Right kidney (tissue), 1 donor: ENCODE data around the gene AKR1B15.

Experiments used
- DNase-seq: peaks from one replicate; pipeline ENCODE4 v3.0.0-alpha.2; 2016

Gene AKR1B15

DNA sequence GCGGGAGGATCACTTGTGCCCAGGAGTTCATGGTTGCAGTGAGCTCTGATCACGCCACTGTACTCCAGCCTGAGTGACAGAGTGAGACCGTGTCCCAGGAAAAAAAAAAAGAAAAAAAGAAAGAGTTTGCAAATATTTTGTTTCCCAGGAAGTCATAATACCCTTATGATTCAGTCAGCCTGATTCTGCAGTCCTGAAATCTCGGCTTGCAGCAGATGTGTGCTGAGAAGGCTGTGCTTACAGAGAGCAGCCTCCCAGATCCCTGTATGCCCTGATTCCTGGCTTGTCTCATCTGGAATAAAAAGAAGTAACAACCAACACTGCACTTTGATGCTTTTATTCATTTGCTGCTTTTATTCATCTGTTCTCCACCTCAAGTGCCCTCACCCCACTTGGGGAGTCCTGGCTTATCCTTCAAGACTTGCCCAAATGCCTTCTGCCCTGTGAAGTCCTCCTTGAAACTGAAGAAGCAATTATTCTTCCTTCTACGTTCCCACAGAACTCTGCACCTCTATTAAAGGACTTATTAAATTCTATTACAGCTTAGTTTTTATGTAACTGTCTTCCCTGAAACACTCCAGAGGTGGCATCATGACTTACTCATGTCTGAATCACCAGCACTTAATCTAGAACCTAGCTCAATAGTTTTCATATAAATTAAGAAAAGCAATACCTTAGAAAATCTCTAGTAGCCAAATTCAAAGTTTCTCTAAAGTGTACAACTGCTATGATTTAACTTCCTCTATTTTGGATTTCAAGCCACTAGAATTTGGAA lies 70.0 kb downstream of the AKR1B15 start:
- DNase-seq, result no peak

DNA sequence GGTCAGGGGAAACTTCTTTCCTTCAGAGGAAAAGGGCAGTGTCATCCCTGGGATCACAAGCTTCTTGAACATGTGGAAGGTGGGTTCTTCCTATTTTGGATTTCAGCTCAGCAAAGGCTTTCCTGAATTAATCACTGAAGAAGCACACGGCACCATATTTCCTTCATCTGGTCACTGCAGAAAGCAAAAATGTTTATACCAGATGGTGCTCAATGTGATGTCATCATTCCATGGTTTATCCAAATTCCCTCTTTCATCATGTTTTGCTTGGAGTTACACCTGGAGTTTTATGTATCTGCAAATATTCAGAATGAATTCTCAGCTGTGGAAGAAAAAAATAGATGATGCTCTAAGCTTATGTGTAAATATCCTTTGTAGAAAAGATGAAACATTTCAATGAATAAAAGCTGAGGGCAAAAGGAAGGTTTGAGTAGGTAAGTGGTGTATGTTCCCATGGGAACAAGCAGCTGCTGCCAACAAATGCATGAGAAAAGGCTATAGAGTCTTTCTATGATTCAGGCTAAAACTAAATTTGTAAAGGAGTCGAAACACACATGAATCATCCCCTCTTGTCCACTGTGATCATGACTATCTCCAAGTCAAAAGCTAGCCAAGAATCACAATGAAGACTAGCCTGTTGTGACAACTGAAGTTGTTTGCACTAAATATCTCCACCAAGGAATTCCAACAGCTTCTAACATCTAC lies 70.9 kb downstream of the AKR1B15 start:
- no peak for DNase-seq

DNA sequence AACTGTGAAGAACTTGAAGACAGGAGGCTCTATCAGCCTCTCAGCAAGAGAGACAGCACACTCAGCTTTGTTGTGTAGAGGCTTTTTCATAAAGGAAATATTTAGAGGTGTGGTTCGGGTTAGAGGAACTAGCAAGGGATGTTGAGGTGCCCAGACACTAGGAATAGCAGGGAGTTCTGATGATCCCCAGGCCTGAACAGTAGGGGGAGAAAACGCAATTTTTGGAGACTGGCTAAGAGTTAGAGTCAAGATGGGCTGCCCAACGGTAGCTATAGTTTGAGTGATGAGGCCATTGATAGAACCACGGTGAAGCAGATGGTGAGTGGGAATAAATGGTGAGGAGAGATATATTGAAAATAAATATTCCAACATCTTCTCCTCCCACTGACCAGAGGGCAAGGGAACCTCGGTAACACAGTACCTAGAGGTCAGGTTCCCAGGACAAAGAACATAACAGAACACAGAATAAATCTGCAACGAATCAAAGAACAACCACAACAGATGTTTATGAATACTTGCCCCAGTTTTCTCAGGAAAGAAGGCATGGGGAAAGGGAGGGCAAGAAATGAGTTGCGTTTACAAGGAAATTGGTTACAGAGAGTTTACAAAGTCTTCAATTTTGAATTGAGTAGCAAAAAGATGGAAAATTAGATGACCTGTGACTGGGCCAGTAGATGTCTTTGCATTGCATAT lies 73.5 kb downstream of the AKR1B15 start:
- no peak for DNase-seq

DNA sequence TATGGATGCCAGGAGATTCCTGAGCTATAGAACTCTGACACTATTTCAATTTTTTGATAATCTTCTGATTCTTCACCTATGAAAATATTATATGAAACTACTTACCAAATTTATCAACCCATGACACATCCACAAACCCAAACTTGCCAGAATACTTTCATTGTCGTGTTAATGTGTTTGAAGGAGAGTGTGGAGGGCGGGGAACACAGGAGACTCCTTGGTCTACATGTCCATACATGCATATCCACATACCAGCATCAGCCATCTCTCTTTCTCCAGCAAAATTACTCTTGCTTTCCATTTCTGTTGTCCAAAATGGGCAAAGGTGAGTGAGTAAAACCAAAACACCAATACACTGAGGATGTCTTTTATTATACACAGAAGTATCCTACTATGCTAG lies 74.3 kb downstream of the AKR1B15 start:
- no peak for DNase-seq

DNA sequence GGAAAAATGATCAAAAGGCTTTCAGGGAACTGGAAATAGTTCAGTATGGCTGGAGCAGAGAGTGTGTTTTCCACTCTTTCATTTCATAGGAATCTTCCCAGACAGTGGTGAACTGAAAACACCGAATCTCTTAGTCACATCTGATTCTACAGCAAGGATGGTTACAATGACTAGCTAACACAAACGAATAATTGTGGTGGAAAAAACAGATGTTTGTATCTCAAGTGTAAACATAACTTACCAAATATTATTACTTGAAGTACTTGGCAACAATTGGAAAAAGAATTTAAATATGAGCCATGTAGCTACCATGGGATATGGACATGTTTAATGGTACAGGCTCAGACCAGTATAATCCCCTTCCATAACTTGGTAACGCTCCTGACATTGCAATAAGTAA lies 76.6 kb downstream of the AKR1B15 start:
- DNase-seq, result no peak

DNA sequence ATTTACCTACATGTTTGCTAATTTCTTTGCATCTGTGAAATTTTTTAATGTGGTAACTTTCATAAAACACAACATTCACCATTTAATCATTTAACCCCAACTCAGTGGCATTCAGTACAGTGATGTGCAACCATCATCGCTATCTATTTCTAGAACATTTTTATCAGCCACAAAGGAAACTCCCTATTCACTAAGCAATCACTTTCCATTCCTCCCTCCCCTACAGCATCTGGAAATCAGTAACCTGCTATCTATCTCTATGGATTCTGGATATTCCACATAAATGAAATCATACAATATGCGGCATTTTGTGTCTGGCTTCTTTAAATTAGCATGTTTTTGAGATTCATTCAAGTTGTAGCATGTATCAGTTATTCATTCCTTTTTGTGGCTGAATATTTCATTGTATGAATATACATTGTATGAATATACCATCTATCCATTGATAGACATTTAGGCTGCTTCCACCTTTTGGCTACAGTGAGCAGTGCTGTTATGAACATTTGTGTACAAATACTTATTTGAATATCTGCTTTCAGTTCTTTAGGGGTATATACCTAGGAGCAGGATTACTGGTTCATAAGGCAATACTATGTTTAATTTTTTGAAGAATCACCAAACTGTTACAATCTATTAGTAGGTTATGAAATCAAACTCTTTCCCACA lies 78.3 kb downstream of the AKR1B15 start:
- DNase-seq, result no peak

DNA sequence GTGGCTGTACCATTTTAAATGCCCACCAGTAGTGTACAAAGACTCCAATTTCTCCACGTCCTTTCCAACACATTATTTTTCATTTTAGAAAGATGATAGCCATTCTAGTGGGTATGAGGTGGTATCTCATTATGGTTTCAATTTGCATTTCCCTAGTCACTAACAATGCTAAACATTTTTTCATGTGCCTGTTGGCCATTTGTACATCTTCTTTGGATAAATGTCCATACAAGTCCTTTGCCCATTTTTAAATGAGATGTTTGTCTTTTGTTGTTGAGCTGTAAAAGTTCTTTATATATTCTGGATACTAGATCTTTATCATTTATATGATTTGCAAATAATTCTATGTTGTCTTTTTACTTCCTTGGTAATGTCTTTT lies 78.9 kb downstream of the AKR1B15 start:
- DNase-seq, result no peak

DNA sequence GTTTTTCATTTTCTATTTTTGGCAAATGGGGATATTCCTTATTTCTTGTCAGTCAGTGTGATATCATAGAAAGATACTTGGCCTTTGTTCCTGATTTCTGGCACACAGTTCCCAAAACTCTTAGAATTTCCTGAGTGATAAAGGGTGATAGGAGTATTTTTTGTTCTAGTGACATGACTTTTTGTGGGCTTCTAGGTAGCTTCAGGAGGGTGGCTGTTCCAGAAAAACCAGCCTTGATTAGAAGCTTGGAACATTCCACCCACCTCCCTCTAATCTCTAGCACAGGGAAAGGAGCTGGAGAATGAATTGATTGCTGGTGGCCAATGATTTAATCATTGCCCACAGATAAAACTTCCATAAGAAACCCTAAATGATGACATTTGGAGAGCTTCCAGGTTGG lies 80.5 kb downstream of the AKR1B15 start:
- DNase-seq, result no peak
